H1 (cell line): ENCODE measurements around the gene GAS6.

Source experiments
- CTCF ChIP-seq, 3 experiments: IDR thresholded peaks; 1 replicate in 2 of 3; 2 replicates in 1 of 3; pipeline versions ENCODE4 v1.5.1 to v1.6.1; 2011; ENCODE audit warnings: low read length in 3 of 3, mild to moderate bottlenecking in 3 of 3, inconsistent platforms in 2 of 3, low read depth in 1 of 3, moderate library complexity in 1 of 3; ENCODE audit not compliant: insufficient read depth in 1 of 3; ENCODE audit errors: control extremely low read depth in 1 of 3
- EGR1 ChIP-seq: IDR thresholded peaks from 2 replicates; pipeline ENCODE4 v1.6.1; 2011; ENCODE audit warnings: low read depth, low read length, borderline replicate concordance
- EZH2 ChIP-seq: fragments of 200-600 bp; sonication (generic); IDR thresholded peaks from 2 replicates; pipeline ENCODE4 v1.7.1; 2012; ENCODE audit warnings: low read depth, mild to moderate bottlenecking, moderate library complexity, low read length, inconsistent platforms; ENCODE audit not compliant: severe bottlenecking
- GTF2F1 ChIP-seq: IDR thresholded peaks from 2 replicates; pipeline ENCODE4 v1.6.1; 2012; ENCODE audit warnings: low read depth, low read length, improper control_type of control experiment, borderline replicate concordance
- JUN ChIP-seq: IDR thresholded peaks from 2 replicates; pipeline ENCODE4 v1.6.1; 2011; ENCODE audit warnings: low read depth, mild to moderate bottlenecking, improper control_type of control experiment, low read length
- POLR2A ChIP-seq, 2 experiments: IDR thresholded peaks; 1 replicate in 1 of 2; 2 replicates in 1 of 2; pipeline ENCODE4 v1.6.1; 2011; ENCODE audit warnings: low read depth in 2 of 2, low read length in 2 of 2, mild to moderate bottlenecking in 2 of 2; ENCODE audit errors: control extremely low read depth in 1 of 2
- SAP30 ChIP-seq: fragments of 300-600 bp; sonication (generic); IDR thresholded peaks from 2 replicates; pipeline ENCODE4 v1.7.1; 2012; ENCODE audit warnings: low read length, moderate library complexity, mild to moderate bottlenecking, inconsistent platforms; ENCODE audit not compliant: insufficient read depth, insufficient replicate concordance

- TF ChIP-seq POLR2A (IDR thresholded peaks at IDR 0.05; ENCODE audit: control extremely low read depth in 1 of 2, low read depth in 2 of 2, low read length in 2 of 2): no peak
- no peak for TF ChIP-seq CTCF (IDR thresholded peaks at IDR 0.05; ENCODE audit: control extremely low read depth in 1 of 3, insufficient read depth in 1 of 3, low read depth in 1 of 3, low read length in 3 of 3)
- no peak for TF ChIP-seq SAP30
- no peak for TF ChIP-seq EGR1
- TF ChIP-seq JUN: no peak
- TF ChIP-seq EZH2: no peak
- TF ChIP-seq GTF2F1: no peak
These were observed 25.6 kb upstream of the GAS6 start for GRCh38 chr13:113889467-113889866.
